Activated CD4-positive, alpha-beta T cell treated with anti-CD3 and anti-CD28 coated beads, Interleukin-2, Interleukin-6, amounts not matched to agents 100 ng/mL and 50 ng/mL, durations not matched to agents 16 hours and 8 hours (primary cell): Measurements from ENCODE around the gene GLDN.
"Not testable (repeated sequence)": the region's sequence is repeated elsewhere in the genome, so short reads cannot be mapped to it uniquely, and the experiment has no call there.

Experiments used
- DNase-seq: peaks from one replicate; pipeline ENCODE4 v3.0.0-alpha.2; 2020

Gene GLDN

DNA sequence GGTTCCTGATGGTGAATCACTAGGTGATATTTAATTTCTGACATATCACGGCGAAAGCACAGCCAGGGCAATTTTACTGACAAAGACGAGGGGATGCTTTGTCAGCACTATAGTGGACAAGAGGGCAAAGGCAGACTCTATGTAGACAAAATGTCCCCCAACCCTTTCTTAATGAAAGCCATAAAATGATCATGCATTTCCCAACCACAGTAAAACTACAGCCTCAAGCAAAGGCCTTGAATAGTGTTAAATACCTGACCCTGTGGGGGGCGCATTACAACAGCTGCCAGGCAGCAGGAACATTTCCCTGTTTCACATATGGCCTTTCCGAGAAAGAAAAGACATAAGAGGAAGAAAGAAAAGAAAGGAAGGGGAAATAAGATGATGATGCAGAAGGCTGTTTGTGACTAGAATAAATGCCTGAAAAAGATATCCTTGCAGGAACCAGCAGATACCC, 49.5 kb downstream of the GLDN start:
- DNase-seq = no peak

GRCh38 chr15:51396921-51397320, 55.5 kb downstream of the GLDN start:
- no peak for DNase-seq

DNA sequence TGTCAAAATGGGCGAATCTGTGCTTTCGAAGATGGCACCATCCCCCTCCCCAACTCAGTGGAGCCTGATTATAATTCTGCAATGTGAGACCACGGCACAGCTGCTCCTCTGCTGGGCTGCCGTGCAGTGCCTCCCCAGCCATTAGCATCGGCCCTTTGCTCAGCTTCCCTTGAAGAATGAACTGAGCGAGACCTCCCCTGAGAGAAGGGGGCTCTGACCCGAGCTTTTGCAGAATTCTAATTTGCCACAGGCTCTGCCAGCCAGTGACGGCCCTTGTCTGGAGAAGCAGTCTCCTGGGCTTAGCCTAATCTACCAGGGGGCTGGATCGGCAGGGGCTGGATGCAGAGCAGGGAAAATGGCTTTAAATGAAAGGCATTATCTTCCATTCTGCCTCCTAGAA, 57.2 kb downstream of the GLDN start:
- DNase-seq = no peak

DNA sequence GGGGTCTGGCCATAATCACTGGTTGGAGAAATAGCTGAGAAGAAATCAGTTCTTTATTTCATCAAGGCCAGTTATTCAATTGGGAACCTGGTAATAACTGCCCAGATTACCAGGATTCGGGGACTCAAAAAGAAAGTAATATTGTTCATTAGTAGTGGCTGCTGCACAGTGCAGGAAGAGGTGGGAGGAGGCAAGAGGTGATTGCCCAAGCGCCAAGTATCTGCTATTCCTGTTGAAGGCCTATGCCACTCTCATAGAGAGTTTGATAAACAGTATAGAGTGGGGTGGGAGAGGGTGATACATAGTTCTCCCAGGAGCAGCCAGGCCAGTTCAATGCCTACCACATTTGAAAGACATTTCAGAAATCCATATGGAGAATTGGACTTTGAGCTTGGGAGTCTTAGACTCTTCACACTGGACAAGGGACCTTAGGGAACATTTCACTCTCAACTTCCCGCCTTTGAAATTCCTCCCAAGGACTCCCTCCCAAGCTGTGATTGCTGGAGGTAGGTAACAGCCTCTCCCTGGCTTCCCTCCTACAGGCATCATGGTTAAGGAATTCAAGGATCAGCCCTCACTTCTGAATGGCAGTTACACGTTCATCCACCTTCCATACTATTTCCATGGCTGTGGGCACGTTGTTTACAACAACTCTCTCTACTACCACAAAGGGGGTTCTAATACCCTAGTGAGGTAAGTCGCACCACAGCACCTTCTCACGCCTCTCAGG, 59.8 kb downstream of the GLDN start:
- DNase-seq = no peak

DNA sequence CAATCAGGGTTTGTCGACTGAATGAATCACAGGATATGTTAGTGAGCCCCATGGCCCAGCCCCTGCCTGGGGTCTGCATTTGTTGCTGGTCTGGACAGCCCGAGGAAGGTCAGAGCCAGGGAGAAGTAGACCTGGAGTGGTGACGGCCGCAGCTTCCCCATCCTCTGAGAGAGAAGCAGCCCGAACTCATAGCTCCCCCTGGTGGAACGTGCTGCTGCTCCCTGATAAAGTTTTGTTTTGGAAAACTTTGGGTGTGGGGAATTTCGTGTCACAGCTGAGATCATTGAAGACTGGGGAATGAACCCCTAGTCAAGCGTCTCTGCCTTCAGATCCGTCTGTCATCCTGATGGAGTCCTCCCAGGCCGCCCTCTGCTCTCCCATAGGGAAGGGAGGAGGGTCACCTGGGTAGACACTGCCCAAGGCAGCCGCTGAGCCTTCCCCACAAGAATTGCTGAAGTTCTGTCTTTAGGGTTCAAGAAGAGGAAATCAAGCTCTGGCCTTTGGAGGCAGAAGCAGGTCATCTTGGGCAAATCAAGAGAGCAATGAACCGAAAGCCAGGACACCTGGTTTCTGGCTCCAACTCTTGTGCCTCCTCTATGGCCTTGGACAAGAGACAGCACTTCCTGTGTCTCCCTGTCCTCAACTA, 60.5 kb downstream of the GLDN start:
- DNase-seq = peak; percentile 8

DNA sequence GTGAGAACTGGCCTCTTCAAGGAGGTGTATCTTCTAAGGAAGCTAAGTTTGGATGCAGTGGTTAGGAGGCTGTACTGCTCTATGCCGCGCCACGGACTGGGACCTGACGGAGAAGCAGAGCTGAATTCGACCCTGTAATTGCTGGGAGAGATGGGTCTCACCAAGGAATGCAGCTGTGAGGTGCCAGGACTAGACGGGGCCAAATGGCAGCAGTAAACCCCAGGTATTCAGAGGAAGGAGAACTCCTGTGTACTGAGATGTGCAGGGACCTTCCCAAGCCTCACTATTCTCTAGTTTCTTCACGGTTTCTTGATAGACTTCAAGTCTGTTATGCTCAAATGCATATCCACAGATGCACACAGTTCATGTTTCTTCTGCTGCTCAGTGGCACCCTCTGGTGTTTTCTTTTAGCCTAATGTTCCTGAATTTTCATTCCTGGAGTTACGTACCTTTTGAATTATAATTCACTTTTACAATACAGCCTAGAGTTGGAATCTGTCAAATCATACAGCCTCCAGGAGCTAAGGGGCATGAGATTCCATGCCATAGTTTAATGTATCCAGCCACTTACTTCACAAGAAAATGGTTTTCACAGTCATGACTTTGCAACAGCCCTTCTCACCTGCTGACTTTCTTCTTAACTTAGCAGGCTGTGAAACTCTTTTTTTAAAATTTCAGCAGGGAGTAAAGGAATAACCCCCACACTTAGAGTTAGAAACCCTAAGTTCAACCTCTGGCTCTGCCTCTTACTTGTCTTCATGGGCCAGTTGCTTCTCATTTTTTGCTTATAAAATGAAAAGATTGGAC, 61.8 kb downstream of the GLDN start:
- DNase-seq = no peak

GRCh38 chr15:51403946-51404695, 62.7 kb downstream of the GLDN start:
- no peak for DNase-seq

GRCh38 chr15:51405693-51406523, 64.5 kb downstream of the GLDN start:
- no peak for DNase-seq

- DNase-seq = no peak
Measured at GRCh38 chr15:51414256-51414860, 72.9 kb downstream of the GLDN start.

DNA sequence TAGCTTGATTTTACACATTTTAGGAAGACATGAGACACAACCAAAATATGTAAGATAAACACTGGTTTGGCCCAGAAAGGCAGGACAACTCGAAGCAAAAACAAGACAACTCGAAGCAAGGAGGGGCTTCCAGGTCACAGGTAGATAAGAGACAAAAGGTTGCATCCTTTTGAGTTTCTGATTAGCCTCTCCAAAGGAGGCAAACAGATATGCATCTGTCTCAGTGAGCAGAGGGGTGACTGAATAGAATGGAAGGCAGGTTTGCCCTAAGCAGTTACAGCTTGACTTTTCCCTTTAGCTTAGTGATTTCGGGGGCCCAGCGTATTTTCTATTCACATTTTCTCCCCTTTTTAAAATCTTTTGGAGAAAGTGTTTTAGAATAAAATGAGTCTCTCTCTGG, 74.7 kb downstream of the GLDN start:
- no peak for DNase-seq

GRCh38 chr15:51423040-51423439, 81.6 kb downstream of the GLDN start:
- DNase-seq = not testable (repeated sequence)

DNA sequence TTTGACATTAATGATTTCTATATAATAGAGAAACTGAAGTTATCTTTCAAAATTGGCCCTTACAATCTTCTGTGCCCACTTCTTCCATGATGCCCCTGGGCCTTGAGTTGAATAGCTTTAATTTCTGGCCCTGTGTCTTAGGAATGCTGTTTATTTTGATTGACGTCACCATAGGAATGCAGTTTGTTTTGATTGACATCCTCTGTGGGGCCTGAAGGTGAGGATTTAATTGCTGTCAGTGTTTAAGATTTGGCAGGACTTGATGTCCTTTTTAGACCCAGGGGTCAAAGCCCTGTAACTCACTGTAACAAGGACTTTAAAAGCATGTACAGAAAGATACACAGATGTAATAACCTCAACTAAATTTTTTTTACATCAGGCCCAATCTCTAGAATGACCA, 83.3 kb downstream of the GLDN start:
- DNase-seq = no peak

GRCh38 chr15:51425517-51426040, 84.1 kb downstream of the GLDN start:
- no peak for DNase-seq

DNA sequence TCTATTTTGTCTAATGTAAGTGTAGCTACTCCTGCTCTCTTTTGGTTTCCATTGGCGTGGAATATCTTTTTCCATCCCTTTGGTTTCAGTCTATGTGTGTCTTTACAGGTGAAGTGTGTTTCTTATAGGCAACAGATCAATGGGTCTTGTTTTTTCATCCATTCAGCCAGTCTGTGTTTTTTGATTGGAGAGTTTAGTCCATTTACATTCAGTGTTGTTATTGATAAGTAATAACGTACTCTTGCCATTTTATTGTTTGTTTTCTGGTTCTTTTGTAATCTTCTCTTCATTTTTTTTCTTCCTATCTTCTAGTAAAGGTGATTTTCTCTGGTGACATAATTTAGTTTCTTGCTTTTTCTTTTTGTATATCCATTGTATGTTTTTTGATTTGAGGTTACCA, 97.1 kb downstream of the GLDN start:
- DNase-seq = no peak

GRCh38 chr15:51443282-51443914, 101.9 kb downstream of the GLDN start:
- no peak for DNase-seq

- DNase-seq = no peak
Measured at GRCh38 chr15:51444112-51444511, 102.7 kb downstream of the GLDN start.

DNA sequence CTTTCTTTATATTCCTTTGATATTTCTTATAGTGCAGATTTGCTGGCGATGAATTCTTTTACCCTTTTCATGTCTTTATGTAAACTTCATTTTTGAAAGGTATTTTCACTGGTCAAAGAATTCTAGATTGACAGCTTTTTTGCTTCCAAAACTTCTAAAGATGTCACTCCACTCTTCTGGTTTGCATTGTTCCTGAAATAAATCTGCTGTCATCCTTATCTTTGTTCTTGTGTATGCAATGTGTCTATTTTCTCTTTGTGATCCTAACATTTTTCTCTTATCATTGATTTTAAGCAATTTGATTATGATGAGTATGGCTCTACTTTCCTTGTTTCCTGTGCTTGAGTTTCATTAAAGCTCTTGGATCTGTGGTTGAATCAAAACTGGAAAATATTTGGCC, 103.4 kb downstream of the GLDN start:
- DNase-seq = no peak

DNA sequence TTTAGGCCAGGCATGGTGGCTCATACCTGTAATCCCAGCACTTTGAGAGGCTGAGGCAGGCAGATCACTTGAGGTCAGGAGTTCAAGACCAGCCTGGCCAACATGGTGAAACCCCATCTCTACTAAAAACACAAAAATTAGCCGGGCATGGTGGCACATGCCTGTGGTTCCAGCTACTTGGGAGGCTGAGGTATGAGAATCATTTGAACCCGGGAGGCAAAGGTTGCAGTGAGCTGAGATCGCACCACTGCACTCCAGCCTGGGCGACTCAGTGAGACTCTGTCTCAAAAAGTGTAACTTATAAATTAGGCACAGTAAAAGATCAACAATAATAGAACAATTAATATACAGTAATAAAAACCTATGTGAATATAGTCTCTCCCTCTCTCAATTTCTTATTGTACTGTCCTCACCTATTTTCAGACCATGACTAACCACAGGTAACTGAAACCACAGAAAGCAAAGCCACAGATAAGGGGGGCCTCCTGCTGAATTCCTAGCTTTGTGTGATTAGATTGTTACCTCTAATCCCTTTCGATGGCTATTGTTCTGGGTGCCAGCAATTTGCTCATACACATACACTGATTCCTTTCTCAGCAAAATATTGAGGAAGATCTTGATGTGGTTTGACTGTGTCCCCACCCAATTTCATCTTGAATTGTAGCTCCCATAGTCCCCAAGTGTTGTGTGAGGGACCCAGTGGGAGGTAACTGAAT, 104.7 kb downstream of the GLDN start:
- not testable (repeated sequence) for DNase-seq

DNA sequence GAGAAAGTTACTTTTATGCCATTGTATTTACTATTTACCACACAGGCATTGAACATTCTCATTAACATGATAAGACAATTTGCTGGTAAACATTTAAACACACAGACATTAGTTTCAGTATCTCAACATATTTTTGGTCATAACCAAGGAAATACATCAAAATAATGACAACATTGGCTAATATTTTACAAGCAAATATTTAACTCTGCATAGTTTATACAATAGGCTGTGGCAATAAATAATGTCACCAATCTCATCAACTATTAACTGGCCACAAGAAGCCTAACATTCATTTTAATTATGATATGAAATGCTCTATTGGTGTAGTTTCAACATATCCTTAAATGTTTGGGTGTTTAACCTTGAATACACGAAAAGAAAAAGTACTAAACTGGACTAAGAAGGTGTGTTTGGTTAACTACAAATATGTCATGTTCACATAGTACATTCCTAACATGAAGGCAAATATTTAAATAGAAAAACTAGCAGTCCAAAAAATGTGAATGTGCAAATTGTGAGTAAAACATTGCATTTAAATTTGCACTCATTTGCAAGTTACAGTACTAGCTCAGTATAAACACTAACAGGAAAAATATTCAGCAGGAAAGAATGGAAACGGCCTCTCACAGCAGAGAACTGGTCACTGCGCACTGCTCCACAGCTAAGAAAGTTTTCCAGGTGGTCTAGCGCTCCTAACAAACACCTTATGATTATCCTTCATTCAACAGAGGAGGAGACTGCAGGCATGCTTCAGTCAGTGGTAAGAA, 106.6 kb downstream of the GLDN start:
- no peak for DNase-seq
